Parathyroid adenoma (tissue), 2 donors: ENCODE measurements around the gene LRIG1.

Experiments
- H2AFZ ChIP-seq: fragments of 300-600 bp; sonication (generic); one replicate; pipeline ENCODE4 v1.7.0; 2017; ENCODE audit warnings: antibody characterized with exemption, mild to moderate bottlenecking
- H3K27ac ChIP-seq: fragments of 300-600 bp; sonication (generic); one replicate; pipeline ENCODE4 v1.7.0; 2017
- H3K27me3 ChIP-seq: fragments of 300-600 bp; sonication (generic); one replicate; pipeline ENCODE4 v1.7.0; 2017; ENCODE audit warnings: low read length; ENCODE audit not compliant: control insufficient read depth, insufficient read depth
- H3K36me3 ChIP-seq: fragments of 300-600 bp; sonication (generic); one replicate; pipeline ENCODE4 v1.7.0; 2017; ENCODE audit warnings: low read length; ENCODE audit not compliant: control insufficient read depth, insufficient read depth
- H3K4me1 ChIP-seq: fragments of 300-600 bp; sonication (generic); one replicate; pipeline ENCODE4 v1.7.0; 2017; ENCODE audit warnings: control low read depth
- H3K4me2 ChIP-seq: fragments of 300-600 bp; sonication (generic); one replicate; pipeline ENCODE4 v1.7.0; 2017; ENCODE audit warnings: low read length
- H3K4me3 ChIP-seq: fragments of 300-600 bp; sonication (generic); one replicate; pipeline ENCODE4 v1.7.0; 2017; ENCODE audit warnings: low read depth, low read length
- H3K79me2 ChIP-seq: fragments of 300-600 bp; sonication (generic); one replicate; pipeline ENCODE4 v1.7.0; 2017; ENCODE audit warnings: control low read depth
- H3K9ac ChIP-seq: fragments of 300-600 bp; sonication (generic); one replicate; pipeline ENCODE4 v1.7.0; 2017; ENCODE audit warnings: mild to moderate bottlenecking
- H3K9me3 ChIP-seq: fragments of 300-600 bp; sonication (generic); one replicate; pipeline ENCODE4 v1.7.0; 2017; ENCODE audit warnings: low read length; ENCODE audit not compliant: control insufficient read depth
- TF ChIP-seq, protein P1 (sequence below): fragments of 300-600 bp; sonication (generic); IDR thresholded peaks from one replicate; pipeline ENCODE4 v1.7.0; 2017; ENCODE audit warnings: antibody characterized with exemption, mild to moderate bottlenecking
- donor health status: primary hyperparathyroidism.

LRIG1 gene

DNA sequence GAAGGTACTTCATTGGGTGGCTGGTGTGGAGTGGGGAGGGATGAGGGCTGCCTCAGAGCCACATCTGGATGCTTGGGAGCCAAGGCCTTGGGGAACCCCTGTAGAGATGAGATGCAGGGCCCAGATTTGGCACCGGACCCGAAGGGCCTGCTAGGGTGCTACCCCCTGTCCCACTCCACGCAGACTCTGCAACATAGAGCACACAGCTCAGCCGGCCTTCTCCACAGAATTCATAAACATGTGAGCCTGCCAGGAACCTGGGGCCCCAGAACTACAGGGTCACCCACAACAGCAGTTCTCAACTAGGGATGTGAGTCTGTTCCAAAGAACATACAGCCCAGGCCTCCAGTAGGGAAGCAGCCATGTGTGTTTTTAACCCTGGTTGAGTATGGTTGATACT is 62.8 kb downstream of the LRIG1 start:
- no peaks in the 10 kb centered on the region for H3K36me3 ChIP-seq

DNA sequence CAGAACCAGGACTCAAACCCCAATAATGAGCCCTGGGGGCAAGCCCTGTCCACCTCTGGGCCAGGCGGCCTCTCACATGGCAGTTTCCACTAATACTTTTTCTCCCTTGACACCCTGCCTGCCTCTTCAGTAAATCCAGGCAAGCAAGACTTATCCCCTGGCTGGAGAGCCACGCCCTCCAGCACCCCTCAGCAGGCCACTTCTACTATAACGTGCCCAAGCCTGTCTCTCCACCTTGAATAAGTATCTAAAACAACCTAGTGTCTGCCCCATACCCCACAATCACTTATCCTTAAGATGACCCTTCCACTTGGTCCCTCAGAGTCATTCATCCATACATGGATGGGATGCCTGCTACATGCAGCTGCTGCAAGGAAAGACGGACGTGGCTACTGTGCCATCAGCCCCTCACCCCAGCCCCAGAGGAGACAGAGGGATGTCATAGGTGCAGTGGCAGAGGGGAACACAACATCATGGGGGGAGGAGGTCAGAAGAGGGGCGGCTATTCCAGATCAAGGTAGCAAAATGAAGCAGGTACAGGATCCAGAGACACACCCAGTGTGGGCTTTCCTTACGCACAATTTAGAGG is 63.4 kb downstream of the LRIG1 start:
- TF ChIP-seq, protein P1, sequence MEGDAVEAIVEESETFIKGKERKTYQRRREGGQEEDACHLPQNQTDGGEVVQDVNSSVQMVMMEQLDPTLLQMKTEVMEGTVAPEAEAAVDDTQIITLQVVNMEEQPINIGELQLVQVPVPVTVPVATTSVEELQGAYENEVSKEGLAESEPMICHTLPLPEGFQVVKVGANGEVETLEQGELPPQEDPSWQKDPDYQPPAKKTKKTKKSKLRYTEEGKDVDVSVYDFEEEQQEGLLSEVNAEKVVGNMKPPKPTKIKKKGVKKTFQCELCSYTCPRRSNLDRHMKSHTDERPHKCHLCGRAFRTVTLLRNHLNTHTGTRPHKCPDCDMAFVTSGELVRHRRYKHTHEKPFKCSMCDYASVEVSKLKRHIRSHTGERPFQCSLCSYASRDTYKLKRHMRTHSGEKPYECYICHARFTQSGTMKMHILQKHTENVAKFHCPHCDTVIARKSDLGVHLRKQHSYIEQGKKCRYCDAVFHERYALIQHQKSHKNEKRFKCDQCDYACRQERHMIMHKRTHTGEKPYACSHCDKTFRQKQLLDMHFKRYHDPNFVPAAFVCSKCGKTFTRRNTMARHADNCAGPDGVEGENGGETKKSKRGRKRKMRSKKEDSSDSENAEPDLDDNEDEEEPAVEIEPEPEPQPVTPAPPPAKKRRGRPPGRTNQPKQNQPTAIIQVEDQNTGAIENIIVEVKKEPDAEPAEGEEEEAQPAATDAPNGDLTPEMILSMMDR, result no peak
- Histone ChIP-seq H3K27ac (no peak overlapping the region), H3K4me1 (peaks cover 9% of the 10 kb centered on the region)

More for the DNA sequence above, 62.8 kb downstream of the LRIG1 start:
- no peaks in the 10 kb centered on the region for H3K9me3 ChIP-seq
- no peak overlapping the region for H3K4me3 ChIP-seq
- TF ChIP-seq, protein P1, result no peak
- H3K27me3 ChIP-seq, result no peaks in the 10 kb centered on the region
- H3K79me2 ChIP-seq, result no peaks in the 10 kb centered on the region
- no peak overlapping the region for H3K27ac ChIP-seq
- H3K4me2 ChIP-seq, result no peak overlapping the region
- no peak overlapping the region for H2AFZ ChIP-seq
- peaks cover 9% of the 10 kb centered on the region for H3K4me1 ChIP-seq
- H3K9ac ChIP-seq, result no peak overlapping the region

DNA sequence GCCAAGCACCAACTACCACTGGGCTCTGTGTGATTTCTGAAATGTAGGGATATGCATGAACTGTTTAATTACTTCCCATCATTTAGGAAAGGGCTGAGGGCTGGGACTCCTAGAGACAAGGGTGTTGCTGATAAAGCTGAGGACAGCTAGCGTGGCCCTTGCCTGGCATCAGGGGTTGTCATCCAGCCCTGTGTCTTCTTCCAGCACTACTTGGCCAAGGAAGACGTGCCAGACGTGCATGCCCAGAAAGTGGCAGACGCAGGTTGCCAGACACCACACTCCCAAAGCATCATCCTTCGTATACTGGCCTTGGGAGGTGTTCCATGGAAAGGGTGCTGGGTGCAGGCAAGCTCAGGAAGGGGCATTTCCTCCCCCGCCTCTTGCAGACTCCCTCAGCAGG is 64.8 kb downstream of the LRIG1 start:
- Histone ChIP-seq H2AFZ (no peak overlapping the region), H3K27ac (no peak overlapping the region), H3K79me2 (peaks cover 12% of the 10 kb centered on the region), H3K36me3 (no peaks in the 10 kb centered on the region), H3K9me3 (no peaks in the 10 kb centered on the region), H3K4me1 (peaks cover 2% of the 10 kb centered on the region), H3K4me2 (no peak overlapping the region), H3K9ac (no peak overlapping the region), H3K27me3 (no peaks in the 10 kb centered on the region), H3K4me3 (no peak overlapping the region)
- TF ChIP-seq, protein P1, result no peak

More for the DNA sequence above, 63.4 kb downstream of the LRIG1 start:
- Histone ChIP-seq H3K79me2 (peaks cover 3% of the 10 kb centered on the region), H3K9ac (no peak overlapping the region), H3K27me3 (no peaks in the 10 kb centered on the region), H3K4me3 (no peak overlapping the region), H3K36me3 (no peaks in the 10 kb centered on the region), H3K4me2 (no peak overlapping the region), H2AFZ (no peak overlapping the region), H3K9me3 (no peaks in the 10 kb centered on the region)

DNA sequence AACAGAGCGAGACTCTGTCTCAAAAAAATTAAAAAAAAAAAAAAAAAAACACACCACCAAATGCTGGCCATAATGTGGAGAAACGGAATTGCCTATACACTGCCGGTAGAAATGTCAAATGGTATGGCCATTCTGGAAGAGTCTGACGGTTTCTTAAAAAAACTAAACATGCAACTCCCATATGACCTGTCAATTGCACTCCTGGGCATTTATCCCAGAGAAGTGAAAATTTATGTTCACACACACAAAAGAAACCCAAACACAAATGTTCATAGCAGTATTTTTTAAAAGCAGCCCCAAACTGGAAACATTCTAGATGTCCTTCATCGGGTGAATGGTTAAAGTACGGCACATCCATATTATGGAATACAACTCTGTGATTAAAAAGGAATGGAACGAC is 66.1 kb downstream of the LRIG1 start:
- no peak overlapping the region for H3K27ac ChIP-seq
- H3K9me3 ChIP-seq, result no peaks in the 10 kb centered on the region
- H3K27me3 ChIP-seq, result no peaks in the 10 kb centered on the region
- no peaks in the 10 kb centered on the region for H3K4me1 ChIP-seq
- H3K4me2 ChIP-seq, result no peak overlapping the region
- H3K4me3 ChIP-seq, result no peak overlapping the region
- H3K79me2 ChIP-seq, result peaks cover 18% of the 10 kb centered on the region
- TF ChIP-seq, protein P1, result no peak
- H3K9ac ChIP-seq, result no peak overlapping the region
- H2AFZ ChIP-seq, result no peak overlapping the region
- no peaks in the 10 kb centered on the region for H3K36me3 ChIP-seq

DNA sequence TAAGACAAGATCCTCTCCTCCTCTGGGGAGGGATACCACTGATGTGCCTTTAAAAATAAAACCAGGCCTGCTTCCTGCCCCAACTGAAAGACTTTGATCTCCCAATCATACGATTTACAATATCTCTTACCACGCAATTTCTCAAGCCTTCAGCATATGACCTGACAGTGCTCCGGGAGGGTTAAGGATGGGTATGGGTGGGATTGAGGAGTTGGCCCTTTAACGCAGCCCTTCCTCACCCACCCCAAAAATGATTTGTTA is 67.4 kb downstream of the LRIG1 start:
- Histone ChIP-seq H3K27ac (no peak overlapping the region), H3K4me3 (no peak overlapping the region), H3K9me3 (no peaks in the 10 kb centered on the region), H3K4me2 (no peak overlapping the region), H3K36me3 (no peaks in the 10 kb centered on the region), H3K4me1 (no peaks in the 10 kb centered on the region), H2AFZ (no peak overlapping the region), H3K27me3 (no peaks in the 10 kb centered on the region), H3K79me2 (peaks cover 18% of the 10 kb centered on the region), H3K9ac (no peak overlapping the region)
- TF ChIP-seq, protein P1, result no peak
